Measurements from ENCODE around the gene ZGPAT. TPM values are rescaled to one million over a fixed set of nuclear protein-coding genes. Genes with fewer than 3 reads are reported as not detected.

ZGPAT gene, protein sequence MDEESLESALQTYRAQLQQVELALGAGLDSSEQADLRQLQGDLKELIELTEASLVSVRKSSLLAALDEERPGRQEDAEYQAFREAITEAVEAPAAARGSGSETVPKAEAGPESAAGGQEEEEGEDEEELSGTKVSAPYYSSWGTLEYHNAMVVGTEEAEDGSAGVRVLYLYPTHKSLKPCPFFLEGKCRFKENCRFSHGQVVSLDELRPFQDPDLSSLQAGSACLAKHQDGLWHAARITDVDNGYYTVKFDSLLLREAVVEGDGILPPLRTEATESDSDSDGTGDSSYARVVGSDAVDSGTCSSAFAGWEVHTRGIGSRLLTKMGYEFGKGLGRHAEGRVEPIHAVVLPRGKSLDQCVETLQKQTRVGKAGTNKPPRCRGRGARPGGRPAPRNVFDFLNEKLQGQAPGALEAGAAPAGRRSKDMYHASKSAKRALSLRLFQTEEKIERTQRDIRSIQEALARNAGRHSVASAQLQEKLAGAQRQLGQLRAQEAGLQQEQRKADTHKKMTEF
- 17.5 and 26.2 TPM in 2 replicates for total RNA-seq (2013; cell fraction: nucleolus; rRNA removed)
- total RNA-seq (2014; rRNA removed) = 23.3 and 24.4 TPM in 2 replicates
- 5.3 and 7.4 TPM in 2 replicates for total RNA-seq (2014; rRNA removed; fragmentation: Illumina TruSeq; extraction: Trizol)
- total RNA-seq (2021) = 34.8 and 37.2 TPM in 2 replicates
- polyA plus RNA-seq (2011; ENCODE audit: low read depth) = 15.5 TPM
- polyA plus RNA-seq (2011; rRNA removed) = 4.8 and 12.7 TPM in 2 replicates
- polyA plus RNA-seq (2011; cell fraction: cytosol; rRNA removed) = 14.4 and 24.5 TPM in 2 replicates
- 44.3 and 66.3 TPM in 2 replicates for polyA plus RNA-seq (2011; cell fraction: nucleus; rRNA removed)
- polyA plus RNA-seq (2012) = 16.7 and 24.9 TPM in 2 replicates
- polyA plus RNA-seq (2014; fragmentation: Illumina TruSeq; extraction: Trizol) = 1.3 and 4.9 TPM in 2 replicates
- under 1 TPM; 0.58 to 0.79 TPM for polyA plus RNA-seq (2014; fragmentation: Nextera tagmentation; extraction: Ambion mirVana)
- polyA plus RNA-seq (2014; rRNA removed) = 26.7 and 31.6 TPM in 2 replicates
- 10 to 100 TPM; 42.5 to 52.9 TPM for polyA plus RNA-seq (2016; fragmentation: Nextera tagmentation; extraction: Ambion mirVana)
- 8.0 and 15.6 TPM in 2 replicates for polyA minus RNA-seq (2011; rRNA and poly(A)+ RNA removed)
- polyA minus RNA-seq (2011; cell fraction: cytosol; rRNA and poly(A)+ RNA removed) = 7.4 and 9.8 TPM in 2 replicates
- 7.1 and 15.2 TPM in 2 replicates for polyA minus RNA-seq (2011; cell fraction: nucleus; rRNA and poly(A)+ RNA removed)
- percentile 69 among the genes with signal in this experiment for Bru-seq, nascent RNA
- BruChase-seq, experiment 1, labeled RNA remaining after a 6-hour chase = percentile 82 among the genes with signal in this experiment
- BruChase-seq, experiment 2, labeled RNA remaining after a 2-hour chase = percentile 80 among the genes with signal in this experiment
- long read RNA-seq, experiment 1, transcript ZGPAT-202 (7 exons, 1,871 nt) = major isoform, 14 of 40 reads
- long read RNA-seq, experiment 1, transcript ZGPAT-204 (7 exons, 1,890 nt) = minor isoform, 11 of 40 reads
- long read RNA-seq, experiment 1, partial matches to known transcripts = 5 of 40 reads
- long read RNA-seq, experiment 1, other reads (novel, unspliced or antisense) = 9 of 40 reads
- long read RNA-seq, experiment 2, transcript ZGPAT-202 (7 exons, 1,871 nt) = major isoform, 28 of 51 reads
- long read RNA-seq, experiment 2, transcript ZGPAT-204 (7 exons, 1,890 nt) = minor isoform, 5 of 51 reads
- long read RNA-seq, experiment 2, partial matches to known transcripts = 2 of 51 reads
- long read RNA-seq, experiment 2, other reads (novel, unspliced or antisense) = 14 of 51 reads

- H2AFZ ChIP-seq (ENCODE audit: control insufficient read depth, low read depth, low read length) = peak within 1 kb of the TSS; percentile 41
- CTCF ChIA-PET = interaction anchor here (0.6 to 3.3 kb wide), 20 partner anchors 9 to 270 kb away, joined by 3 to 28 read pairs (median 5); partner anchors contain the start of genes LIME1, RTEL1, SLC2A4RG and TPD52L2
- RAD21 ChIA-PET (ENCODE audit: unreplicated experiment) = interaction anchor here (0.7 to 2.4 kb wide), 15 partner anchors 9 to 273 kb away, joined by 3 to 32 read pairs (median 4); partner anchors contain the start of genes LIME1, PRPF6, PTK6 and RTEL1
- DNase-seq (ENCODE audit: low read depth, low spot score) (no peak), FAIRE-seq (peak; percentile 18), ATAC-seq (peak; percentile 93)
- H3K36me3 ChIP-seq (ENCODE audit: control insufficient read depth in 2 of 2, insufficient read depth in 2 of 2, low read length in 1 of 2) = peaks cover 5 to 27% of the 10 kb centered on the region in 2 experiments
- under 1% methylated on average over 67 of the region's 98 CpGs for WGBS (ENCODE audit: insufficient coverage, insufficient replicate concordance, low lambda C conversion rate, missing lambda C conversion rate)
- intact Hi-C loops (cut with micrococcal nuclease; ENCODE audit: unreplicated experiment) = loop anchor here (2.0 kb wide), 4 partner anchors 29 to 249 kb away; partner anchors contain the start of genes LIME1, TPD52L2 and UCKL1
- peak within 1 kb of the TSS; percentile 89 for H3K4me3 ChIP-seq
- H3K79me2 ChIP-seq (ENCODE audit: control insufficient read depth, insufficient read depth, low read length) = peaks cover 50% of the 10 kb centered on the region
- in situ Hi-C loops (cut with MboI) = loop anchor here (5.0 kb wide), 1 partner anchor 150 kb away; no protein-coding TSS in a partner anchor
- no TSS peak for BruUV-seq (replicated peaks)
- no peaks in the 10 kb centered on the region for H3K27me3 ChIP-seq (replicated peaks in 1 of 2; ENCODE audit: control insufficient read depth in 2 of 2, insufficient read depth in 2 of 2, low read length in 1 of 2)
- peaks cover 12% of the 10 kb centered on the region for H3K4me1 ChIP-seq (ENCODE audit: control insufficient read depth, insufficient read depth, low read length)
- H3K4me2 ChIP-seq (ENCODE audit: control insufficient read depth, insufficient read depth) = peak within 1 kb of the TSS; percentile 87
- H3K9ac ChIP-seq (ENCODE audit: control insufficient read depth, insufficient read depth, low read length) = peak within 1 kb of the TSS; percentile 77
- no peaks in the 10 kb centered on the region for H4K20me1 ChIP-seq (ENCODE audit: control insufficient read depth, insufficient read depth)
- H3K9me3 ChIP-seq (replicated peaks; ENCODE audit: control insufficient read depth, insufficient read depth, low read length) = peaks cover 6% of the 10 kb centered on the region; the same call in 2 of the 3 replicates
- H3K27ac ChIP-seq (ENCODE audit: control insufficient read depth, insufficient read depth) = peak within 1 kb of the TSS; percentile 74
- POLR2A ChIA-PET = interaction anchor here (0.6 to 1.6 kb wide), 7 partner anchors 29 to 351 kb away, joined by 3 to 5 read pairs (median 3); partner anchors contain the start of genes LIME1, RTEL1, SLC2A4RG and TPD52L2
- SMC1A ChIA-PET (ENCODE audit: uncharacterized antibody, unreplicated experiment) = interaction anchor here (0.6 to 2.6 kb wide), 8 partner anchors 12 to 157 kb away, joined by 3 to 14 read pairs (median 5); partner anchors contain the start of genes LIME1 and TPD52L2
- peak; percentile 94 for TF ChIP-seq GATAD2B (conservative IDR thresholded peaks at IDR 0.05; ENCODE audit: low read depth)
- TF ChIP-seq FOXK2 (IDR thresholded peaks at IDR 0.05) = no peak; the same call in 1 of the 2 replicates
- TF ChIP-seq HDAC6 (IDR thresholded peaks at IDR 0.05; ENCODE audit: unreplicated experiment) = no peak
- no peak for TF ChIP-seq EED (IDR thresholded peaks at IDR 0.05; ENCODE audit: low read depth)
- peak; percentile 44; the same call in 1 of the 3 replicates for TF ChIP-seq POU2F2 (IDR thresholded peaks at IDR 0.05; ENCODE audit: borderline replicate concordance, low read depth, low read length)
- TF ChIP-seq FOS (IDR thresholded peaks at IDR 0.05; ENCODE audit: borderline replicate concordance, extremely low read depth, insufficient read length) = no peak
- TF ChIP-seq STAT1 (conservative IDR thresholded peaks at IDR 0.05) = no peak; the same call in 1 of the 2 replicates
- peak; percentile 99 for TF ChIP-seq NR2C1 (IDR thresholded peaks at IDR 0.05)
- TF ChIP-seq, protein P1, sequence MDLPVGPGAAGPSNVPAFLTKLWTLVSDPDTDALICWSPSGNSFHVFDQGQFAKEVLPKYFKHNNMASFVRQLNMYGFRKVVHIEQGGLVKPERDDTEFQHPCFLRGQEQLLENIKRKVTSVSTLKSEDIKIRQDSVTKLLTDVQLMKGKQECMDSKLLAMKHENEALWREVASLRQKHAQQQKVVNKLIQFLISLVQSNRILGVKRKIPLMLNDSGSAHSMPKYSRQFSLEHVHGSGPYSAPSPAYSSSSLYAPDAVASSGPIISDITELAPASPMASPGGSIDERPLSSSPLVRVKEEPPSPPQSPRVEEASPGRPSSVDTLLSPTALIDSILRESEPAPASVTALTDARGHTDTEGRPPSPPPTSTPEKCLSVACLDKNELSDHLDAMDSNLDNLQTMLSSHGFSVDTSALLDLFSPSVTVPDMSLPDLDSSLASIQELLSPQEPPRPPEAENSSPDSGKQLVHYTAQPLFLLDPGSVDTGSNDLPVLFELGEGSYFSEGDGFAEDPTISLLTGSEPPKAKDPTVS (IDR thresholded peaks at IDR 0.05; ENCODE audit: low read depth, low read length) = no peak
- no peak for TF ChIP-seq YBX1 (IDR thresholded peaks at IDR 0.05)
- TF ChIP-seq NR2F1 (conservative IDR thresholded peaks at IDR 0.05) = peak; percentile 100
- TF ChIP-seq ZNF622 (IDR thresholded peaks at IDR 0.05) = no peak
- no peak for TF ChIP-seq ATF7 (IDR thresholded peaks at IDR 0.05; ENCODE audit: low read depth)
Observed at GRCh38 chr20:63707558-63708300, at the start of gene ZGPAT, which contains the start of gene ARFRP1. ZGPAT (plus strand) TSS chr20:63708039; CDS start chr20:63708581, 542 bp downstream. ARFRP1 (minus strand) TSS chr20:63707976; CDS start chr20:63707091, 885 bp downstream.

Data from GM12878 (cell line).